ENCODE measurements around the gene DTL. TPM values are rescaled to one million over a fixed set of nuclear protein-coding genes. Genes with fewer than 3 reads are reported as not detected.
A peak's percentile ranks its signal among the peaks of the same experiment; 100 is the strongest.

Gene DTL
- total and polyA plus RNA-seq, 2 of the 13 experiments (the other 11 are each of a cell fraction or from before 2014, with no cell fraction given): 10.4 to 32.8 TPM

DNA sequence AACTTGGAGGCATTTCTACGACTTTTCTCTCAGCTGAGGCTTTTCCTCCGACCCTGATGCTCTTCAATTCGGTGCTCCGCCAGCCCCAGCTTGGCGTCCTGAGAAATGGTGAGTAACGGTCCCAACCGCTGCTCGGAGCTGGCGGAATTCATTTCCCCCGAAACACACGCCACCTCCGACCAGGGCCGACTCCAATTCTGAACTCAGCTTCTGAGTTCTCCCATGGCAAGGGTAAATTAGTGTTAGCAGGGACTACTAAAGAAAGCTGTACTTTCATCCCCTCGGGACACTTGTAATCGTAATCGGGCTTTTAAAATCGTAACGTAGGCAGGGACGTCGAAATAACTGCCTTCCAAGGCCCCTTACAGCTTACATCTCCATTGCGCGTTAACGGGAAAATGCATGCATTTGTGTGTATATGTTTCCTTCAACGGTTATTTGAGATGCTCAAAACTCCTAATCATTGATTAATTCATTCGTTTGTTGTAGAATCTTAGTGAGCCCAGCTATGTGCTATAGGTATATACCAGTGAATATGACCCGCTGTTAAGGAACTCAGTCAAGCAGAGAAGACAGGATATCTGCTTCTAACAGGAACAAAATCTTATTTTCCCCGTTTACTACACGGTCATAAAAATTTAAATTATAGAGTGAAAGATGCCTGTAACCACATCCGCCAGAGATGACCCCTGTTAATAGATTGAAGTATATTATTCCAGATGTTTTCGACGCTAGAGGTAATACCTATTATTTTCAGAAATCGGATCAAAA, 472 bp downstream of the DTL start (continued):
- TF ChIP-seq, protein P1, sequence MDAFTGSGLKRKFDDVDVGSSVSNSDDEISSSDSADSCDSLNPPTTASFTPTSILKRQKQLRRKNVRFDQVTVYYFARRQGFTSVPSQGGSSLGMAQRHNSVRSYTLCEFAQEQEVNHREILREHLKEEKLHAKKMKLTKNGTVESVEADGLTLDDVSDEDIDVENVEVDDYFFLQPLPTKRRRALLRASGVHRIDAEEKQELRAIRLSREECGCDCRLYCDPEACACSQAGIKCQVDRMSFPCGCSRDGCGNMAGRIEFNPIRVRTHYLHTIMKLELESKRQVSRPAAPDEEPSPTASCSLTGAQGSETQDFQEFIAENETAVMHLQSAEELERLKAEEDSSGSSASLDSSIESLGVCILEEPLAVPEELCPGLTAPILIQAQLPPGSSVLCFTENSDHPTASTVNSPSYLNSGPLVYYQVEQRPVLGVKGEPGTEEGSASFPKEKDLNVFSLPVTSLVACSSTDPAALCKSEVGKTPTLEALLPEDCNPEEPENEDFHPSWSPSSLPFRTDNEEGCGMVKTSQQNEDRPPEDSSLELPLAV (CRISPR knock-in tag; conservative IDR thresholded peaks at IDR 0.05; ENCODE audit: low read depth): no peak
- no peak for TF ChIP-seq ZMAT3 (CRISPR knock-in tag; conservative IDR thresholded peaks at IDR 0.05)
- TF ChIP-seq ASH2L (IDR thresholded peaks at IDR 0.05; ENCODE audit: insufficient read length, low read depth, low read length): peak; percentile 87
- 0 out of 2 replicates have a peak, but pooled peaks have one; percentile 12 for TF ChIP-seq RAD21 (CRISPR knock-in tag; IDR thresholded peaks at IDR 0.05)
- TF ChIP-seq ZNF878 (CRISPR knock-in tag; IDR thresholded peaks at IDR 0.05): no peak
- TF ChIP-seq TBP (CRISPR knock-in tag; IDR thresholded peaks at IDR 0.05): no peak
- TF ChIP-seq HES4 (CRISPR knock-in tag; IDR thresholded peaks at IDR 0.05; ENCODE audit: borderline replicate concordance): 0 out of 2 replicates have a peak, but pooled peaks have one; percentile 0
- 0 out of 2 replicates have a peak, but pooled peaks have one; percentile 20 for TF ChIP-seq ZBTB7B (CRISPR knock-in tag; IDR thresholded peaks at IDR 0.05)
- TF ChIP-seq GZF1 (CRISPR knock-in tag; IDR thresholded peaks at IDR 0.05): no peak
- TF ChIP-seq HMGA1 (CRISPR knock-in tag; conservative IDR thresholded peaks at IDR 0.05): no peak
- no peak for TF ChIP-seq ZNF816 (CRISPR knock-in tag; IDR thresholded peaks at IDR 0.05; ENCODE audit: borderline replicate concordance)
- TF ChIP-seq KLF11 (CRISPR knock-in tag; IDR thresholded peaks at IDR 0.05): no peak
- no peak for TF ChIP-seq ZSCAN21 (CRISPR knock-in tag; IDR thresholded peaks at IDR 0.05; ENCODE audit: borderline replicate concordance)
- TF ChIP-seq ZNF510 (CRISPR knock-in tag; IDR thresholded peaks at IDR 0.05; ENCODE audit: low read depth): 0 out of 2 replicates have a peak, but pooled peaks have one; percentile 7
- no peak for TF ChIP-seq ZNF350 (CRISPR knock-in tag; IDR thresholded peaks at IDR 0.05; ENCODE audit: borderline replicate concordance, low read depth)
- TF ChIP-seq ZNF160 (CRISPR knock-in tag; IDR thresholded peaks at IDR 0.05): no peak
- no peak for TF ChIP-seq ZNF883 (CRISPR knock-in tag; IDR thresholded peaks at IDR 0.05; ENCODE audit: not compliant biosample characterization)
- TF ChIP-seq ZNF563 (CRISPR knock-in tag; IDR thresholded peaks at IDR 0.05): no peak
- TF ChIP-seq CBFB (CRISPR knock-in tag; IDR thresholded peaks at IDR 0.05): no peak
- TF ChIP-seq CHD2 (IDR thresholded peaks at IDR 0.05; ENCODE audit: low read depth, low read length): no peak
- TF ChIP-seq, protein P2, sequence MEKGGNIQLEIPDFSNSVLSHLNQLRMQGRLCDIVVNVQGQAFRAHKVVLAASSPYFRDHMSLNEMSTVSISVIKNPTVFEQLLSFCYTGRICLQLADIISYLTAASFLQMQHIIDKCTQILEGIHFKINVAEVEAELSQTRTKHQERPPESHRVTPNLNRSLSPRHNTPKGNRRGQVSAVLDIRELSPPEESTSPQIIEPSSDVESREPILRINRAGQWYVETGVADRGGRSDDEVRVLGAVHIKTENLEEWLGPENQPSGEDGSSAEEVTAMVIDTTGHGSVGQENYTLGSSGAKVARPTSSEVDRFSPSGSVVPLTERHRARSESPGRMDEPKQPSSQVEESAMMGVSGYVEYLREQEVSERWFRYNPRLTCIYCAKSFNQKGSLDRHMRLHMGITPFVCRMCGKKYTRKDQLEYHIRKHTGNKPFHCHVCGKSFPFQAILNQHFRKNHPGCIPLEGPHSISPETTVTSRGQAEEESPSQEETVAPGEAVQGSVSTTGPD (CRISPR knock-in tag; IDR thresholded peaks at IDR 0.05): no peak
- TF ChIP-seq, protein P3, sequence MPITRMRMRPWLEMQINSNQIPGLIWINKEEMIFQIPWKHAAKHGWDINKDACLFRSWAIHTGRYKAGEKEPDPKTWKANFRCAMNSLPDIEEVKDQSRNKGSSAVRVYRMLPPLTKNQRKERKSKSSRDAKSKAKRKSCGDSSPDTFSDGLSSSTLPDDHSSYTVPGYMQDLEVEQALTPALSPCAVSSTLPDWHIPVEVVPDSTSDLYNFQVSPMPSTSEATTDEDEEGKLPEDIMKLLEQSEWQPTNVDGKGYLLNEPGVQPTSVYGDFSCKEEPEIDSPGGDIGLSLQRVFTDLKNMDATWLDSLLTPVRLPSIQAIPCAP (CRISPR knock-in tag; IDR thresholded peaks at IDR 0.05; ENCODE audit: low read depth): no peak
- TF ChIP-seq, protein P4, sequence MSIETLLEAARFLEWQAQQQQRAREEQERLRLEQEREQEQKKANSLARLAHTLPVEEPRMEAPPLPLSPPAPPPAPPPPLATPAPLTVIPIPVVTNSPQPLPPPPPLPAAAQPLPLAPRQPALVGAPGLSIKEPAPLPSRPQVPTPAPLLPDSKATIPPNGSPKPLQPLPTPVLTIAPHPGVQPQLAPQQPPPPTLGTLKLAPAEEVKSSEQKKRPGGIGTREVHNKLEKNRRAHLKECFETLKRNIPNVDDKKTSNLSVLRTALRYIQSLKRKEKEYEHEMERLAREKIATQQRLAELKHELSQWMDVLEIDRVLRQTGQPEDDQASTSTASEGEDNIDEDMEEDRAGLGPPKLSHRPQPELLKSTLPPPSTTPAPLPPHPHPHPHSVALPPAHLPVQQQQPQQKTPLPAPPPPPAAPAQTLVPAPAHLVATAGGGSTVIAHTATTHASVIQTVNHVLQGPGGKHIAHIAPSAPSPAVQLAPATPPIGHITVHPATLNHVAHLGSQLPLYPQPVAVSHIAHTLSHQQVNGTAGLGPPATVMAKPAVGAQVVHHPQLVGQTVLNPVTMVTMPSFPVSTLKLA (IDR thresholded peaks at IDR 0.05): no peak
- no peak for TF ChIP-seq TCF7L2 (IDR thresholded peaks at IDR 0.05; ENCODE audit: low read depth, low read length)
- no peak for TF ChIP-seq THYN1 (CRISPR knock-in tag; IDR thresholded peaks at IDR 0.05; ENCODE audit: borderline replicate concordance, low read depth)

All from HepG2 (cell line).